22Rv1 (cell line): ENCODE results near the gene NFYA.
A peak's percentile ranks its signal among the peaks of the same experiment; 100 is the strongest.

Experiments
- H3K27ac ChIP-seq: fragments of 450-650 bp; 2 replicates; pipeline ENCODE4 v1.5.1; 2017
- CTCF ChIP-seq: fragments of 450-650 bp; IDR thresholded peaks from 2 replicates; pipeline ENCODE4 v1.5.1; 2017; ENCODE audit warnings: mild to moderate bottlenecking
- ZFX ChIP-seq: fragments of 450-650 bp; IDR thresholded peaks from 2 replicates; pipeline ENCODE4 v1.6.1; 2017; ENCODE audit warnings: antibody characterized with exemption, borderline replicate concordance

NFYA gene

GRCh38 chr6:41072836-41073202 is at the start of gene NFYA:
TSS of gene NFYA (plus strand) at chr6:41072974. CDS start at chr6:41079090, 6,116 bp downstream.
- no peak for TF ChIP-seq ZFX
- no peak for TF ChIP-seq CTCF
- H3K27ac ChIP-seq = peak within 1 kb of the TSS; percentile 99

GRCh38 chr6:41023114-41023513 is 49.7 kb upstream of the NFYA start:
- no peak for TF ChIP-seq ZFX
- no peak for TF ChIP-seq CTCF
- peak overlapping the region; percentile 58 for H3K27ac ChIP-seq

GRCh38 chr6:41025966-41026530 is 46.7 kb upstream of the NFYA start:
- H3K27ac ChIP-seq = no peak overlapping the region
- TF ChIP-seq ZFX (no peak), CTCF (no peak)

- H3K27ac ChIP-seq = peak overlapping the region; percentile 35
- TF ChIP-seq CTCF (no peak), ZFX (no peak)
Measured at GRCh38 chr6:41027241-41027640, 45.5 kb upstream of the NFYA start.

- no peak for TF ChIP-seq ZFX
- TF ChIP-seq CTCF = peak; percentile 96
- peak overlapping the region; percentile 35 for H3K27ac ChIP-seq
Measured at GRCh38 chr6:41027799-41028560, 44.8 kb upstream of the NFYA start.

- no peak for TF ChIP-seq CTCF
- TF ChIP-seq ZFX = no peak
- H3K27ac ChIP-seq = peak overlapping the region; percentile 29; the same call in 1 of the 2 replicates
Measured at GRCh38 chr6:41028561-41029412, 44.0 kb upstream of the NFYA start.

- H3K27ac ChIP-seq = no peak overlapping the region
- no peak for TF ChIP-seq ZFX
- no peak for TF ChIP-seq CTCF
Measured at GRCh38 chr6:41032830-41033229, 39.9 kb upstream of the NFYA start.
